Neural progenitor cell (in vitro differentiated cells): Measurements from ENCODE around the gene PLA2G3.

ENCODE experiments used
- CTCF ChIP-seq: fragments of 200-600 bp; sonication (generic); IDR thresholded peaks from 2 replicates; pipeline ENCODE4 v1.5.1; 2017; ENCODE audit warnings: antibody characterized with exemption, mild to moderate bottlenecking
- EZH2 ChIP-seq: fragments of 200-600 bp; sonication (generic); IDR thresholded peaks from 2 replicates; pipeline ENCODE4 v1.6.1; 2017; ENCODE audit warnings: antibody characterized with exemption, mild to moderate bottlenecking, moderate library complexity
- EZH2phosphoT487 ChIP-seq: fragments of 200-600 bp; sonication (generic); IDR thresholded peaks from 2 replicates; pipeline ENCODE4 v1.6.1; 2017; ENCODE audit warnings: antibody characterized with exemption

GRCh38 chr22:31098632-31099110 is 41.6 kb downstream of the PLA2G3 start:
- TF ChIP-seq CTCF = no peak
- TF ChIP-seq EZH2phosphoT487 = no peak
- TF ChIP-seq EZH2 = no peak
